OCI-LY7 (cell line): ENCODE measurements around the gene TNFSF13. TPM values are rescaled to one million over a fixed set of nuclear protein-coding genes. Genes with fewer than 3 reads are reported as not detected.

Experiments used
- BruUV-seq: library from RNA; stranded (reverse); fragments of 400-500 nt; replicated peaks from 2 replicates; lab custom pipeline; 2021; lab: Mats Ljungman, UMichigan
- CTCF ChIA-PET: fragments of 300-600 bp; sonication (Branson Sonifier 250); formaldehyde crosslinking; loops from one replicate; lab custom pipeline; 2022; ENCODE audit warnings: antibody characterized with exemption; ENCODE audit not compliant: unreplicated experiment; lab: Charles Lee
- POLR2A ChIA-PET: fragments of 300-600 bp; sonication (Branson Sonifier 250); formaldehyde crosslinking; loops from one replicate; lab custom pipeline; 2022; ENCODE audit warnings: antibody characterized with exemption; lab: Charles Lee
- DNase-seq: peaks from one replicate; pipeline ENCODE4 v3.0.0-alpha.2; 2015; ENCODE audit warnings: low spot score
- H2AFZ ChIP-seq: fragments of 200-600 bp; sonication (generic), shearing (Covaris generic); 2 replicates; pipeline ENCODE4 v1.6.1; 2014; ENCODE audit warnings: mild to moderate bottlenecking, antibody characterized with exemption, low read length, moderate library complexity
- H3K27ac ChIP-seq: fragments of 200-600 bp; sonication (generic); 2 replicates; pipeline ENCODE4 v1.5.1; 2014; ENCODE audit warnings: mixed run types, low read depth, mild to moderate bottlenecking, moderate library complexity, low read length, inconsistent platforms; ENCODE audit not compliant: poor library complexity, severe bottlenecking
- H3K36me3 ChIP-seq: fragments of 200-600 bp; sonication (generic); 2 replicates; pipeline ENCODE4 v1.6.1; 2014; ENCODE audit warnings: mild to moderate bottlenecking, antibody characterized with exemption, low read length, moderate library complexity, mixed read lengths; ENCODE audit not compliant: insufficient read depth
- H3K4me1 ChIP-seq: fragments of 200-600 bp; sonication (generic); 2 replicates; pipeline ENCODE4 v1.5.1; 2014; ENCODE audit warnings: mild to moderate bottlenecking, low read length; ENCODE audit not compliant: insufficient read depth, poor library complexity, severe bottlenecking
- H3K4me2 ChIP-seq: fragments of 200-600 bp; sonication (generic); 2 replicates; pipeline ENCODE4 v1.6.1; 2014; ENCODE audit warnings: mild to moderate bottlenecking, low read length
- H3K4me3 ChIP-seq: fragments of 200-600 bp; sonication (generic); 2 replicates; pipeline ENCODE4 v1.5.1; 2014; ENCODE audit warnings: mild to moderate bottlenecking, low read depth, low read length; ENCODE audit not compliant: poor library complexity, severe bottlenecking
- H3K79me2 ChIP-seq: fragments of 200-600 bp; sonication (generic); 2 replicates; pipeline ENCODE4 v1.6.1; 2016; ENCODE audit warnings: low read depth, mild to moderate bottlenecking, low read length, moderate library complexity, mixed read lengths; ENCODE audit not compliant: insufficient read depth
- H3K9me2 ChIP-seq: fragments of 200-600 bp; sonication (generic); 2 replicates; pipeline ENCODE4 v1.6.1; 2016; ENCODE audit warnings: mild to moderate bottlenecking, low read length, mixed read lengths; ENCODE audit not compliant: insufficient read depth
- H3K9me3 ChIP-seq: fragments of 200-600 bp; sonication (generic); 2 replicates; pipeline ENCODE4 v1.6.1; 2014; ENCODE audit warnings: mild to moderate bottlenecking, mixed run types, low read length, mixed read lengths
- H4K20me1 ChIP-seq: fragments of 200-600 bp; sonication (generic); 2 replicates; pipeline ENCODE4 v1.6.1; 2014; ENCODE audit warnings: mild to moderate bottlenecking, antibody characterized with exemption, low read length, moderate library complexity, mixed read lengths; ENCODE audit not compliant: insufficient read depth
- EZH2phosphoT487 ChIP-seq: fragments of 200-600 bp; sonication (generic); IDR thresholded peaks from 2 replicates; pipeline ENCODE4 v1.6.1; 2018; ENCODE audit warnings: low read depth, borderline replicate concordance, mild to moderate bottlenecking, mixed run types, antibody characterized with exemption, low read length, moderate library complexity, mixed read lengths
- intact Hi-C: fragments of 100-400 bp; cut with micrococcal nuclease; formaldehyde crosslinking; loops from one replicate; pipeline ENCODE4 v1.10.0; 2022; ENCODE audit not compliant: unreplicated experiment
- total RNA-seq, 2 experiments: library from RNA; depleted of rRNA in 1 of 2; stranded (reverse); fragments of >200 nt in 1 of 2; shearing (Covaris generic) in 1 of 2; gene quantifications; 2 replicates each; pipeline ENCODE4 v1.2.3, GENCODE V29; 2014 to 2022
- TF ChIP-seq, protein P1 (sequence below): fragments of 200-600 bp; sonication (generic); conservative IDR thresholded peaks from 2 replicates; pipeline ENCODE4 v1.5.1; 2014; ENCODE audit warnings: mild to moderate bottlenecking, antibody characterized with exemption, low read length, moderate library complexity, mixed read lengths

The TNFSF13 gene
- total RNA-seq, 2 experiments from 2014 or later, result 0.98 to 6.0 TPM

GRCh38 chr17:7512824-7513540 lies 45.6 kb upstream of the TNFSF13 start:
- BruUV-seq, result no TSS peak
- ChIA-PET POLR2A (interaction anchor here (0.8 to 1.1 kb wide), 2 partner anchors 9 to 27 kb away, joined by 3 read pairs; no protein-coding TSS in a partner anchor), CTCF (interaction anchor here (0.5 to 3.2 kb wide), 3 partner anchors 26 to 78 kb away, joined by 3 to 18 read pairs (median 3); partner anchors contain the start of gene TMEM102)
- Histone ChIP-seq H3K9me3 (no peaks in the 10 kb centered on the region), H3K9me2 (no peaks in the 10 kb centered on the region), H4K20me1 (0 out of 2 replicates have a peak, but pooled peaks cover 4% of the 10 kb centered on the region), H3K27ac (no peak overlapping the region), H3K4me1 (no peaks in the 10 kb centered on the region), H2AFZ (no peak overlapping the region), H3K4me2 (no peak overlapping the region), H3K79me2 (no peaks in the 10 kb centered on the region), H3K36me3 (peaks cover 83% of the 10 kb centered on the region), H3K4me3 (no peak overlapping the region)
- DNase-seq, result no peak
- no peak for TF ChIP-seq EZH2phosphoT487
- TF ChIP-seq, protein P1, sequence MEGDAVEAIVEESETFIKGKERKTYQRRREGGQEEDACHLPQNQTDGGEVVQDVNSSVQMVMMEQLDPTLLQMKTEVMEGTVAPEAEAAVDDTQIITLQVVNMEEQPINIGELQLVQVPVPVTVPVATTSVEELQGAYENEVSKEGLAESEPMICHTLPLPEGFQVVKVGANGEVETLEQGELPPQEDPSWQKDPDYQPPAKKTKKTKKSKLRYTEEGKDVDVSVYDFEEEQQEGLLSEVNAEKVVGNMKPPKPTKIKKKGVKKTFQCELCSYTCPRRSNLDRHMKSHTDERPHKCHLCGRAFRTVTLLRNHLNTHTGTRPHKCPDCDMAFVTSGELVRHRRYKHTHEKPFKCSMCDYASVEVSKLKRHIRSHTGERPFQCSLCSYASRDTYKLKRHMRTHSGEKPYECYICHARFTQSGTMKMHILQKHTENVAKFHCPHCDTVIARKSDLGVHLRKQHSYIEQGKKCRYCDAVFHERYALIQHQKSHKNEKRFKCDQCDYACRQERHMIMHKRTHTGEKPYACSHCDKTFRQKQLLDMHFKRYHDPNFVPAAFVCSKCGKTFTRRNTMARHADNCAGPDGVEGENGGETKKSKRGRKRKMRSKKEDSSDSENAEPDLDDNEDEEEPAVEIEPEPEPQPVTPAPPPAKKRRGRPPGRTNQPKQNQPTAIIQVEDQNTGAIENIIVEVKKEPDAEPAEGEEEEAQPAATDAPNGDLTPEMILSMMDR, result no peak
- intact Hi-C loops, result no loop called here

- H3K4me2 ChIP-seq, result no peak overlapping the region
- H3K4me1 ChIP-seq, result no peaks in the 10 kb centered on the region
- ChIA-PET CTCF (interaction anchor here (0.6 to 3.2 kb wide), 2 partner anchors 47 to 75 kb away, joined by 3 to 18 read pairs; no protein-coding TSS in a partner anchor), POLR2A (no interaction called here)
- no peak overlapping the region for H3K4me3 ChIP-seq
- H3K9me2 ChIP-seq, result no peaks in the 10 kb centered on the region
- H2AFZ ChIP-seq, result no peak overlapping the region
- TF ChIP-seq EZH2phosphoT487, result no peak
- TF ChIP-seq, protein P1, result no peak
- 0 out of 2 replicates have a peak, but pooled peaks cover 4% of the 10 kb centered on the region for H4K20me1 ChIP-seq
- peaks cover 74% of the 10 kb centered on the region for H3K36me3 ChIP-seq
- H3K27ac ChIP-seq, result no peak overlapping the region
- H3K9me3 ChIP-seq, result no peaks in the 10 kb centered on the region
- H3K79me2 ChIP-seq, result no peaks in the 10 kb centered on the region
- BruUV-seq, result TSS peak; percentile 88
- DNase-seq, result no peak
- intact Hi-C loops, result loop anchor here (1.0 kb wide), 1 partner anchor 47 kb away; the partner anchor contains the start of gene SENP3
Observed at GRCh38 chr17:7513850-7514419, 44.6 kb upstream of the TNFSF13 start.
